RPMI8226 (cell line): ENCODE results near the gene TAF8.
A peak's percentile ranks its signal among the peaks of the same experiment; 100 is the strongest.

Experiments
- DNase-seq: peaks from one replicate; pipeline ENCODE4 v3.0.0-alpha.2; 2015

The TAF8 gene

DNA sequence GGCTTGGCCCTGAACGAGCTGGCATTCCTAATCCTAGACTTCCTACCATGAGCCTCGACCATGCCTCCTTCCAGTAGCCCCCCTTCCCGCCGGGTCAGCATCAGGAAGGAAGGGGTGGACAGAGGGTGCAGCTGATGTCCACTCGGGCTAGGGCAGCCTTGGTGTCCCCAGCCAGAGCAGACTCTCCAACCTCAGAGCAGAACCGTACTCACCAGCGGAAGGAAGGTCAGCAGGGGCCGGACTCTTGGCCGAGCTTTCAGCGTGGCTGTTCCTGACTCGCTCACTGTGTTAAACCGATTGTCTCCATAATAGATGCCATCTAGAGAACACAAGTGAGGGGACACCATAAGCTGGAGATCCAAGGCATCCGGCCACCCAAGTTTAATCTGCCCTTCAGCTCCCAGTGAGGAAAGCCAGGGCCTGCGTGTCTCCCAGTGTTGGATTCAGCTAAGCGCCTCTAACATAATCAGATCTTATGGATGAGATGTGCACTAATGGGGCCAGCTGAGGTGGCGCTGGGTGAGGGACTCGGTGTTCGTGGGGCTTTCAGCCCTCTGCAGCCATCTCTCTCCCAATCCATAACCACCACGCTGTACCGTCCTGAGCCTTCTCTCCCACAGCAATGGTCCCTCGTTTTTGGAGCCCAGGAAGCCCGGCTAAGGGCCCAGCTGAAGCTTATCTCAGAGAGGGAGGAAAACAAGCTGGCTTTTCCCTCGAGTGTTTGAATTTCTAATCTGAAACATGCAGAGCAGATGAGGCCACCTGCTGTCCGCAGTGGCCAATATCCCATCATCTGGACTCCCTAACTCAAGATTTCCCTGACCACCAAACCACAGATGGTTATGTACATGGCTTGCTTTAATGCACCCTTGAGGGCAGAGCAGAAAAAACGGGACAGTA, 78.4 kb downstream of the TAF8 start:
- no peak for DNase-seq

DNA sequence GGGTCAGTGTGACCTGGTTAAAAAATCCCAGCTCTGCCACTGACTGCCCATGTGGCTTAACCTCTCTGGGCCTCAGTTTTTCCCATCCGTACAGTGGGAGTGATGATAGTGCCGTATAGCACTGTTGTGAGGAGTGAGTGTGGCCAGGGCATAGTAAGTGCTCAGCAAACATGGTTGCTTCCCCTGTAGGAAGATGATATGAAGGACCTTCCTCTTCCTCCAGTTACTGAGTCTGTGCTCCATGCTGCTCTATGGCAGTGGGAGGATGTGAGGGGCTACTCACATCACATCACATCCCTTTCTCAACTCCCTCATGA, 79.0 kb downstream of the TAF8 start:
- no peak for DNase-seq

DNA sequence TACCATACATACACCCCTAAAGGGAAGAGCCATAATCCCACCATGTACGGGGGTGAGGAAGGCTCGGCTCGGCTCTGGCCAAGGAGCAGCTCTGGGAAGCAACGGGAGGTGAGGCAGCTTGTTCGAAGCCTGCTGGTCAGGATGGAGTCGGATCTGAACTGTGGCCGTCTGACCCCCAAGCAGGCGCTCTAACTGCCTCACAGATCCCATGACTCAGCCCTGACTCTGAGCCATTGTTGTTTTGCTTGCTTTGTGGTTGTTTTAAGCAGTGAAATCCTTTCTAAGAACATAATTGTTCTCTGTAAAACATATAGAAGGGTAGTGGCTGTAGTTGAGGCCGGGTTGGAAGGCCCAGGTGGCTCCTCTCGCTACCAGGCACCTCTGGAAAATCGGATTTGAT, 81.2 kb downstream of the TAF8 start:
- DNase-seq: no peak

DNA sequence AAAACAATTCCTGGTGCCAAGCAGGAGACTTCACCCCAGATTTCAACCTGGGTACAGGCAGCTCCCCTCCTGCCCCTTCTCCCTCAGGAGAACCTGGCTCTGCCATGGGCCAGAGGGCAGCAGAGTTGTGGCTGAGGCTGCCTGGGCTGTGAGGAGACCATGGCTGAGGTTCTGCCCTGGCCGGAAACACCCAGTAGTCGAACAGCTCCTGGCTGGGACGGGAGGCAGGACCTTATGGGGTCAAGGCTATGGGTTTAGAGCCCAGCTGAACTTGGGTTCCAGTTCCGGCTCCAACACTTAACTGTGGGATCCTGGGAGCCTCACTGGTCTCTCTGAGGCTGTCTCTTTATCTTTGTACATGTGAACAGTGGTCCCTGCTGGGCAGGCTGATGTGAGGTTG, 83.6 kb downstream of the TAF8 start:
- no peak for DNase-seq

DNA sequence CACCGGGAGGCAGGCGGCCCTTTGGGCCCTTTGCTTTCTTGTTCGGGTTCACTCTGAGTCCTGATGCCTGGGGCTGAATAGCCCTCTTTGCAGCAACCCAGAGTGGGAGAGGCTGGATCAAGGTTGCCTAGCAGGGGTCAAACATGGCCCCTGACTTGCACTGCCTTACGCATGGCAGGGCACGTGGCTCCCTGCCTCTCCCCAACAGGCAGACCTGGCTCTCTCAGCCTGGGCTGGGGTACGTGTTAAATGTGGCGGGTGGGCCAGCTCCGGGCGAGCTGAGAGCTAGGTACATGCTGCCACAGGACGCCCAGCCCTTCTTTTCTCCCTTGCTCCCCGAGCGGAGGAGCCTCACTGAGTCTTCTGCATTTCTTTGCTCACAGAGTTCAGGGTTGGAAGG, 84.8 kb downstream of the TAF8 start:
- no peak for DNase-seq

DNA sequence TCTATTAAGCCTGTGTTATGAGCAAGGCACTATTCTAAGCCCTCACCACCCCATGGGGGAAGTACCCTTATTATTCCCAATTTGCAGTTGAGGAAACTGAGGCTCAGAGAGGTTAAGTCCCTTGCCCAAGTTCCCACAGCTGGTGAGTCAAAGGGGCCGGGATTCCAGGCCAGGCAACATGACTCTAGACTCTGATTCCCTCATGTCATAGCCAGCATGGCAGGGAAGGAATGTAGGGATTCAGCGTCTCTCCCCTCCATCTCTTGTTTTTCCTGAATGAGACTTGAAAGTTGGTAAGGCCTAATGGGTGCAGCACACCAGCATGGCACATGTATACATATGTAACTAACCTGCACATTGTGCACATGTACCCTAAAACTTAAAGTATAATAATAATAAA, 85.4 kb downstream of the TAF8 start:
- no peak for DNase-seq

DNA sequence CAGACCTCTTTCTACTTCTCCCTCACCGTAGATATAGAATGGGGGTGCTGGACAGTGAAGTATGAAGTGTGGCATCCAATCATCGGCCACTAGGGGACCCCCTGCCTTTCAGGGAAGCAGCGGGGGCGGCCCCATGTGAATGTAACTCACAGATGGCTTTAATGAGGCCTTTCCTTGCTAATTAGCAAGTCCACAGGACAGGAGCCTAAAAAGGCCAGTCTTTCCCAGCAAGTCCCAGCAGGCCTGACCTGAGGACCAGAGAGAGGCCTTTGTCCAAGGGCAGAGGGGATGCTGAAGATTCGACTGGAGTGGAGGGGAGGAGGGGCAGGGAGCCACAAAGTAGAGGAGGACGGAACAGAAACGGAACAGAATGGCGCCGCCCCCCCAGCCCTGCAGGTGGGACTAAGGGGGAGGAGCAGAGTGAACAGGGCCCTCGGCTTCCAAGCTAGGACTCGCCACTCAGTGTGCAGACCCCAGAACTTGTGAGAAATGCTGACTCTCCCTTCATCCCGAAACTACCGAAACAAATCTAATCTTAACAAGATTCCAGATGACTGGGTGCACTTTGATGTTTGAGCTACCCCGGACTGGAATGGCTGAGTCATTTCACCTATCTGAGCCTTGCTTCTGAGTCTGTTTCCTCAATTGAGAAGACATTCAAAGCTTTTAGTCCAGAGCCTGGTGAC, 86.3 kb downstream of the TAF8 start:
- DNase-seq: peak; percentile 41
